Endothelial cell (in vitro differentiated cells): ENCODE data around the gene NAALADL2. TPM values are rescaled to one million over a fixed set of nuclear protein-coding genes. Genes with fewer than 3 reads are reported as not detected.

ENCODE experiments used
- DNase-seq: peaks from one replicate; pipeline ENCODE4 v3.0.0; 2021; ENCODE audit warnings: low spot score
- H3K27ac Mint-ChIP-seq: one replicate; pipeline ENCODE4 v1.8.0; 2021; ENCODE audit warnings: mixed read lengths, inconsistent platforms; ENCODE audit not compliant: unreplicated experiment
- H3K27me3 Mint-ChIP-seq: one replicate; pipeline ENCODE4 v1.8.0; 2021; ENCODE audit warnings: mild to moderate bottlenecking, moderate library complexity, mixed read lengths, inconsistent platforms; ENCODE audit not compliant: unreplicated experiment
- H3K36me3 Mint-ChIP-seq: one replicate; pipeline ENCODE4 v1.8.0; 2021; ENCODE audit warnings: mild to moderate bottlenecking, low read depth, mixed read lengths, inconsistent platforms; ENCODE audit not compliant: unreplicated experiment
- H3K4me1 Mint-ChIP-seq: one replicate; pipeline ENCODE4 v1.8.0; 2021; ENCODE audit warnings: mild to moderate bottlenecking, mixed read lengths, inconsistent platforms; ENCODE audit not compliant: unreplicated experiment
- H3K4me3 Mint-ChIP-seq: one replicate; pipeline ENCODE4 v1.8.0; 2021; ENCODE audit warnings: mild to moderate bottlenecking, mixed read lengths, inconsistent platforms; ENCODE audit not compliant: unreplicated experiment
- H3K9me3 Mint-ChIP-seq: one replicate; pipeline ENCODE4 v1.8.0; 2021; ENCODE audit warnings: mixed read lengths, inconsistent platforms; ENCODE audit not compliant: unreplicated experiment
- CTCF ChIP-seq: fragments of 200-600 bp; sonication (generic); IDR thresholded peaks from one replicate; pipeline ENCODE4 v1.5.0; 2021; ENCODE audit warnings: antibody characterized with exemption; ENCODE audit not compliant: unreplicated experiment
- total RNA-seq: library from RNA; stranded (reverse); fragmentation: NEBNext Ultra II Directional; extraction: Animal tissue kit (Norgen Biotek cat#: 25700); gene quantifications from one replicate; pipeline ENCODE4 v1.2.1, GENCODE V29; 2021; ENCODE audit not compliant: unreplicated experiment

The NAALADL2 gene
- total RNA-seq, 1 donor from 2014 or later: 3.5 TPM

- no peaks in the 10 kb centered on the region for H3K27me3 Mint-ChIP-seq
- H3K27ac Mint-ChIP-seq: no peak overlapping the region
- H3K4me1 Mint-ChIP-seq: no peaks in the 10 kb centered on the region
- no peak for DNase-seq
- no peak overlapping the region for H3K4me3 Mint-ChIP-seq
- TF ChIP-seq CTCF: no peak
- no peaks in the 10 kb centered on the region for H3K36me3 Mint-ChIP-seq
- no peaks in the 10 kb centered on the region for H3K9me3 Mint-ChIP-seq
Measured at GRCh38 chr3:174854987-174855386, 4.1 kb upstream of the NAALADL2 start.

GRCh38 chr3:174857301-174857700 is 1.8 kb upstream of the NAALADL2 start:
- Mint-ChIP-seq H3K9me3 (no peaks in the 10 kb centered on the region), H3K27me3 (no peaks in the 10 kb centered on the region), H3K4me1 (no peaks in the 10 kb centered on the region), H3K36me3 (no peaks in the 10 kb centered on the region), H3K27ac (no peak overlapping the region), H3K4me3 (no peak overlapping the region)
- no peak for TF ChIP-seq CTCF
- no peak for DNase-seq

- Mint-ChIP-seq H3K4me1 (no peaks in the 10 kb centered on the region), H3K27me3 (no peaks in the 10 kb centered on the region), H3K4me3 (no peak overlapping the region), H3K36me3 (no peaks in the 10 kb centered on the region), H3K27ac (no peak overlapping the region), H3K9me3 (no peaks in the 10 kb centered on the region)
- TF ChIP-seq CTCF: no peak
- no peak for DNase-seq
Measured at GRCh38 chr3:174858353-174858752, 781 bp upstream of the NAALADL2 start.

GRCh38 chr3:174859756-174860155 is 622 bp downstream of the NAALADL2 start:
- Mint-ChIP-seq H3K4me1 (no peaks in the 10 kb centered on the region), H3K27ac (no peak overlapping the region)

GRCh38 chr3:174862101-174862500 is 3.0 kb downstream of the NAALADL2 start:
- Mint-ChIP-seq H3K4me3 (no peak overlapping the region), H3K9me3 (no peaks in the 10 kb centered on the region), H3K36me3 (no peaks in the 10 kb centered on the region), H3K4me1 (no peaks in the 10 kb centered on the region), H3K27me3 (no peaks in the 10 kb centered on the region), H3K27ac (no peak overlapping the region)
- TF ChIP-seq CTCF: no peak
- DNase-seq: no peak

More at GRCh38 chr3:174859756-174860155, 622 bp downstream of the NAALADL2 start:
- H3K36me3 Mint-ChIP-seq: no peaks in the 10 kb centered on the region
- DNase-seq: no peak
- no peaks in the 10 kb centered on the region for H3K27me3 Mint-ChIP-seq
- TF ChIP-seq CTCF: no peak
- no peaks in the 10 kb centered on the region for H3K9me3 Mint-ChIP-seq
- no peak overlapping the region for H3K4me3 Mint-ChIP-seq
